GM19193 (cell line): ENCODE measurements around the gene ABCA4.

ENCODE experiments used
- POLR2A ChIP-seq: IDR thresholded peaks from 4 replicates; pipeline ENCODE4 v1.6.1; 2011; ENCODE audit not compliant: insufficient read depth, insufficient read length; ENCODE audit errors: extremely low read depth

ABCA4 gene

DNA sequence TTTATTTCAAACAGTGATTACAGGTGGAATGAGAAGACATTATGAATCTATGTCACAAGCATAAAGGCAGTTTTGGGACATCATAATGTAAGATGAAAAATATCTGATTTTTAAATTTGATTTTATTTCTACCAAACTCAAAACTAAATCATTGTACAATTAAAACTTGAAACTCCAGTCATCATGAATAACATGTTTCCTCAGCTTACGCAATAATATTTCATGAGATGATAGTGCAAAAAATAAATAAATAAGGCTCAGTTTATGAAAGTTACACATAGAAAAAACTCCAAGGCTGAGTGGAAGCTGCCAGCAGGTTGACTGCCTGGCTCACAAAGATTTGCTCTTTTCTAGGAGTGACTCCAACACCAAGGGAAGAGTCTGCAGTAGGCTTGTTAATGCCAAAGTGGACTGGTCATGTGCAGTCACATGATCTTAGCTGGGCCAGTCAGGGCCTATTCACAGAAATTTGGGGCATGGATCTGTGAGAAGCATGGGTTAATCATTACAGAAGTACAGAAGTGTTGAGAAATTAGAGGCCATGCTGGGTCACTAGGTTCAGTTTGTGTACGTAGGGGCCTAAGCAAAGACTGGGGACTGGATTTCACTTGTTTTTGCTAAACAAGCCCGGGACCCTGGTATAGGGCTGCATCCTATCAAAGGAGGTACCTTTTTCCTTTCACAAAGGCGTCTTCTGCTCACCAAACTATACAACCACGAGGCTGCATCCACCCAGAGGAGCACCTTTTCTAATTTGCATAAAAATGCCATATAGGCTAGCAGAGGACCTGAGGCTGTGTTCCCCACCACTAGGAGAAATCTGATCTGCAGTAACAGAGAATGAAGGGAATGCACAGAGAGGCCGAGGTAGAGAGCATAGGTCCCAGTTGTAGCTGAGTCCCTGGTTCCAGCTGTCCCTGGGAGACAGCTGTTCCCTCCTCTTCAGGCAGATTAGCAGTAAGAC, 4.9 kb upstream of the ABCA4 start:
- TF ChIP-seq POLR2A, result no peak

DNA sequence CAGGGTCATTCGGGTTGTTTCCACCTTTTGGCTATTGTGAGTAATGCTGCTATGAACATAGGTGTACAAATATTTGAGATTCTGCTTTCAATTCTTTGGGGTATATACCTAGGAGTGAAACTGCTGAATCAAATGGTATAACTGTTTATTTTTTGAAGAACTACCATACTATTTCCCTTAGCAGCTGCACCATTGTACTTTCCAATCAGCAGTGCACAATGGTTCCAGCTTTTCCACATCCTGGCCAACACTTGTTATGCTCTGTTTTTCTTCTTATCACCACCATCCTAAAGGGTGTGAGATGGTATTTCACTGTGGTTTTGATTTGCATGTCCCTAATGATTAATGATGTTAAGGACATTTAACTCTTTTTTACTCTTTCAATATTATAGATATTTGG, 3.6 kb upstream of the ABCA4 start:
- no peak for TF ChIP-seq POLR2A

DNA sequence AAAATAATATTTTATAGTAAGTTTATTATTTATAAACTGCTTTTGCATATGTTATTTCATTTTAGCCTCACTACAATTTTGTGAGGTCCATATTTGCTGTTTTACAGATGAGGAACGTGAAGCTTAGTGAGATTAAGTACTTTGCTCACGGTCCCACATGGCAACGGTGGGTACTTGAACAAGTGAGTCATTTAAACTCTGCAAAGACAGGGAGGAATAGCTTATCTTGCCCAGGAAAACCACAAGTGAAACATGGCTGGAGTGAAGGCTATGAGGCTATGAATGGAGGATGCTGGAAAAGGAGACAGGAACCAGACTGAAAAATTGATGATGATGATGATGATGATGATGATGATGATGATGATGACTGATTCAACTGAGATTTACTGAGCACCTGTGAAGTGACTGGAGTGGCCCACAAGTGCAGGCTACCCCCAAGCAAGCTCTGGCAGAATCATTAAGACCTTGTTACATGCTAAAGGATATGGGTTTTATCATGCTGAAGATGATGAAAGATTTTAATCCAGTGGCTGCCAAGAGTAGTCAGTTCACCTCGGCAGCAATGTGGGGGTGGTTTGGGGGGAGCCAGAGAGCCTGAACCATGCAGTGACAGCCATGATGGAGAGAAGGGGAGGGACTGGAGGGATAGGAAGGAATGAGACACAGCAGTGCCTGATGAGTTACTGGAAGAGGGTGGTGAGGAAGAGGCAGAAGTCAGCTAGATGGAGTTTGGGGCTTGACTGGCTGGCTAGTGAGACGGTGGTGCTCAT, 1.4 kb upstream of the ABCA4 start:
- no peak for TF ChIP-seq POLR2A

DNA sequence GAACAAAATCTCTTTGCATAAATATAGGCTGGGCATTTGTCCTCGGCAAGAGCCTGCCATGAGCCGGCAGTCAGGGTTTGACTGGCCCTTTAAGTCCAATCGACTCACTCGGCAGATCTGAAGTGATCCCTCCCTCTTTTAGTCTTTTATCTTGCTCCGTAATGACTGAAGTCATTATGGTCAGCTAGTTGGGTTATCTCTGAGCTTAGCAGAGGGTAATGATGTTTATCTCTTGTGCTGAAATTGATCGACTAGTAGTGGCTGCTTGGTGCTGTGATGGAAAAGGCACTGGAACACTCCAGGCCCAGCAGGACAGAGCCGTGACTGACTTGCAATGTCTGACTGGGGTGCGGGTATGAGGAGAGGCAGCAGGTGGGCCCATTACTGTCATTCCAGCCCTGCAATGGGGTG, 468 bp upstream of the ABCA4 start:
- TF ChIP-seq POLR2A, result no peak

DNA sequence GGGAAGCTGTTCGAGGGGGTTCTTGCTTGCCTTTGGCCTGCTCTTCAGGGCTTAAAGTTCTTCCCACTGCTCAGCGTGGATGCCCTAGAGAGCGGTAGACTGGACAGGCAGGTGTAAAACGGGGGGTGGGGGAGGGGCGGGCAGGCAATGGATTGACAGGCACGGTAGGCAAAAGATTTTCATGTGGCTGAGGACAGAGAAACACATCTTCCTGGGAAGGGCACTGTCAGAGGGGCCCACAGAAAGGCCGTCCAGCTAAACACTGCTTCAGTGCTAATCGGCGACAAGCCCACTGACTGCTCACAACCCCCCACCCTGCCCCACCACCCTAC, 412 bp downstream of the ABCA4 start:
- TF ChIP-seq POLR2A, result no peak

DNA sequence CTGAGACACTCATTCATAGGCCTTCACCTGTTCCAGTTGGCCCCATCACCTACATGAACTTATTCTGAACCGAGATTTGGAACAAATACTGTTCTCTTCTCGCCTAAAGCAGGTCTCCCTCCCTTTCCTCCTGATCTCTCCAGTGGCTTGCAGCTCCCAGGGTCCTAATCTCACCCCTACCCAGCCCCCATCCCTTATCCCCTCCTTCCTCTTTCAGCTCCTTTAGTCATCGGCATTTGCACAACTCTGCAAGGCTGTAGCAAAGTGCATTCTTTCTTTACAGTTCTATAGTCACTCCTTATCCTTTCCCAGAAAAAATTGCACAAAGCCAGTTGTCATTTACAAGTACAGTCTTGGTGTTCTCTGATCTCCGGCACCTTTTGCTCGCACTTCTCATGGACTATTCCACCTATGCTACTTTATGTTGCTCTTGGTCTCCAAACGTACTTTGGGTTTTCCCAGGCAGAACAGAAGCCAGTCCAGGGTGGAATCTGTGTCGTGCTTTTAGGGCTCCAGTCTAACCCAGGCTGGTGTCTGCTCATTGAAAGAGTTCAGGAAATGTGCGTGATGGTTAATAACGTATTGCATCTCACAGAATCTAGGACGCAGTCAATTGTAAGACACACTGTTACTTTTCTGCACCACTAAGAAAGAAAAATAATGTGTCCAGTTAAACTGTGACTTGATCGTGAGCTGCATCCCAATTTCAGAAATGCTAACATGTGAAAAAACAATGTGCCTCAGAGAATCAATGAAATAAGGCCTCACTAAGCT, 965 bp downstream of the ABCA4 start:
- no peak for TF ChIP-seq POLR2A

DNA sequence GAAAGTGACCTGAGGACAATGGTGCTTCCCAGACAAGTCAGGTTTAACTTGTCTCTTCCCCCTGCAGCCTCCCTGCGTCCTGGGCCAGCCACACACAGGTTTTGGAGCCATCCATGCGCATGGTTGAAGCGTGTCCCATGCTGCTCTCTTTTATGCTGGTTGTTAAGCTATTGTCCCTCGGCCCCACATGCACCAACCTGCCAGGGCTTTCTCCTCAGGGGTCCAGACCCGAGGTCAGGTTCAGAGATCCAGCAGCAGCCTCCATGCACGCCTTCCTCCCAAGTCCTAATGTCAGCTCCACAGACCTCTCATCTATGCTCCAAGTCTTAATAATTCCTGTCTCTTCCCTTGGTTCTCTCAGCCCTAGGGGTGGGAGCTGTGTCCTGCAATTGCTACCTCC, 1.6 kb downstream of the ABCA4 start:
- no peak for TF ChIP-seq POLR2A

DNA sequence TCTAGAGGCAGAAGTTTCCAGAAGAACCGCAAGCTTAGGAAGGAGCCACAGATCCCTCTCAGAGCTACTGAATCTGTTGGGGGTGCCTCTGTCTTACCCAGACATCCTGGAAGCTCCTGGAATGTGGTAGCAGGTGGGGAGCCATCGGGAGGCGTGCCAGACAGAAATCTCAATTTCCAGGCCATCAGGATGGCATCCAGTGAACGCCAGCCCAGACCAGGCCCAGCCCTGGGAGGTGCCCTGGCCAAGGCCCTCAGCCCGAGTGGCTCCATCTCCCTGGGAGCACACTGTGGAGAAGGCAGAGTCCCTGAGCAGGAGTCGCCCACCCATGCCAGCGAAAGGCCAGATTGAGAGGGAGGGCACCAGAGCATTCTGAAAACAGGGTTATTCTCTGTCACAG, 2.5 kb downstream of the ABCA4 start:
- TF ChIP-seq POLR2A, result no peak

DNA sequence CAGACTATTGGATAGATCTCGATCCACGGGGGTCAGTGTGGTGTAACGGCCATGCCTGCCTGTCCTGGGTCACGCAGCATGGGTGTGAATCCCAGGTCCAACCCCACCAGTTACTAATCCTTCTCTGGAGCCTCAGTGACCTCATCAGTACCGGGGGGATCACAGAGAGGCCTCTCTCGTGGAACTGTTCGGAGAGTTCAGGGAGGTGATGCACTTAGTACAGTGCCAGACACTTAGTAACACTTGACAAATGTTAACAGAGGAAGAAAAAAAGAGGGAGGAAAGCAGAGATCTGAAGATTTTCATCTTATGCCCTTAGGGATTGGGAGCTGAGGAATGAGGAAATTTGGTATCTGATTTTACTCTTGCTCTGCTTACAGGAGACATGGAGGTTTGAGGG, 2.9 kb downstream of the ABCA4 start:
- TF ChIP-seq POLR2A, result no peak

DNA sequence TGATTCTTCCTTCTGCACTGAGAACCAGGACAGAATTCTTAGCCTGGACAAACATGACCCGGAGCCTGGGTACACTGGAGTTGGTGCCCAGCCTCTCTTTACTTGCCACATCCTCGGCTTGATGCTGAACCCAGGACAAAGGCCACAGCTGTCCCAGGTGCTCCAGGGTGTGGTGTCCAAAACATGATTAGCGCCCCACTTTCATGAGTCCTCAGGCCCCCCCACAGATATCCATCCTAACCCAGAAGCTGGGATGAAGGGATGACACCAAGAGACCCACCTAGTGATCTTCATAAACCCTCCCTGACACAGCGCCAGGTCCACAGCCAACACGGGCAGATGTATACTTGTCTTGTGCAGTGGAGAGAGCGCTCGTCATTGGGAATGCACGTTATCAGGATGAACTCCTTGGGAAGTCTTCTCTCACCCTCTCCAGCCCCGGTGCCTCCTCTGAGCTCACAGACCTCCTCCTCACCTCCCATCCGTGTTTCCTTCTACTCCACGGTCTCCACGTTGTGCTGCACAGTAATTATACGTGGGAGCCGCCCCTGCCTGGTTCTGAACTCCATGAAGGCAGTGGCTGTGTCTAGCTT, 3.6 kb downstream of the ABCA4 start:
- TF ChIP-seq POLR2A, result no peak

DNA sequence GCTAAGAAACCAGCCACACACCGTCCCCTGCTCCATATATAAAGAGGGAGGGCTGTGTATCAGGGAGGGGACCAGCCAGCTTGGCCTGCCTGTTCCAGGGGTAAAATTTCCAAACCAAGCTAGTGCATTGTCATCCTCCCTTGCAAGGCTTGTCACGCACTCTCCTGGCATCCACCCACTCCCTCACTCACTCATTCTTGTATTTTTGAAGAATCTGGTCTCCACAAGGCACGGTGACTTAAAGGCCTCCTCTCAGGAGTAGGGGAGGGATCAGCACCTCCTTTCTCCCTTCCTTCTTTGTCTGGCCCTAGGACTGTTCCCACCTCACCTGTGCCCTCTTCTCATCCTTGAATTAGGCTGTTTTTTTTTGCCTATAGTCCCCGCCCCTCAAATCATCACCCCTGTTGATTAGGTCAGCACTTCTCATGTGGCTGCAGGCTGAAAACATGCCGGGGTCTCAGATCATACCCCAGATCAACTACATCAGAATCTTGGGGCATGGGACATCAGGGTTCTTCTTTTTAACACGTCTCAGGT, 5.0 kb downstream of the ABCA4 start:
- TF ChIP-seq POLR2A, result no peak

DNA sequence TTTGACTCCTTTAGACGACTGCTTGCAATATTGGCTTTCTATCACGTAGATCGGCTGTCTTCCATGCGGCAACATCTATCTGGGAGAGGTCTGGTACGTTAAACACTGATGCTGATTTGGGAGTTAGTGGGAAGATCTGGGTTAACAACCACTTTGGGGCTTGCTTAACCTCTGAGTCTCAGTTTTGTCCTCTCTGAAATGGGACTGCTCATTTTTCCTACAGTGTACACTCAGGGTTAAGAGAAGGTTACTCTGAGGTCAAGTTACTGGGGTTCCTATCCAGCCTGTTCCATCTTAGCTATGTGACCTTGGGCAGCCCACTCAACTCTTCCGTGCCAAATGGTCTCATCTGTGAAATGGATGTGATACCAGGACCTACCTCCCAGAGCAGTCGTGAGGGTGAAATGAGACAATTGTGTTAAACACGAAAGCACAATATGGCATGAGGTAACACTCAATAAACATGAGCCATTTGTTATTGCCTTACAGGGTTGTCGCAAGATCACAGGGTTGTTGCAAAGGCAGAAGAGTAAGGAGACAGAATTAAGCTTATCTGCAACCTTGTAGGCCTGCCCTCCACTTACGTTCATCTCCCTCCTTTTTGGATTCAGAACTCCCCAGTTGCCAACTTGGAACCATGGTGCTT, 5.6 kb downstream of the ABCA4 start:
- TF ChIP-seq POLR2A, result no peak

DNA sequence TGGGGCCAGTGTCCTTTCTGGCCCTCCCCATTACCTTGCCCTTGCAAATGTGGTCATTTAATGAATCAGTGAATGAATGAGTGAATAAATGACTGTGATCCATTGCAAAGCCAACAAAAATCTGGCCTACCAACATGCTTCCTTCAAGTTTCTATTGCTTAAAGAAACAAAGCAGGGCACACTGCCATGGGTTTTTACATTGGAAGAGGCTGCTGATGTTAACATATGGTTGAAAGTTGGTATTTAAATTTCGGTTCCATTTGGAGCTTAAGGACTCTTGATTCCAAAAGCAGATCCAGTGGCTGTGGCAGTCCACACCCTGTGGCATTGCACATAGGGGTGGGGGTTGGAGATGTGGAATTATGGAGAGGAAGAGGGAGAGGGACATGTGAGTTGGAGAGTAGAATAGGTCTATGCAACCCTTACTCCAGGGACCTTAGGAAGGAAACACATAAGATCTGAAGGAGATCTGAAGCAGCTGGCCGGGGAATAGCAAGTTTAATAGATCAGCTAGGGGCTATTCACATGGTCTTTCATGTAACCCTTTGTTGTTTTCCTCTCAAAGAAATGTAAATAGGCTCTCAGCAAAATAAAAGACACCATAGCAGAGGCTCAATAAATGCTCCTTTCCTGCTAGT, 7.2 kb downstream of the ABCA4 start:
- TF ChIP-seq POLR2A, result no peak

DNA sequence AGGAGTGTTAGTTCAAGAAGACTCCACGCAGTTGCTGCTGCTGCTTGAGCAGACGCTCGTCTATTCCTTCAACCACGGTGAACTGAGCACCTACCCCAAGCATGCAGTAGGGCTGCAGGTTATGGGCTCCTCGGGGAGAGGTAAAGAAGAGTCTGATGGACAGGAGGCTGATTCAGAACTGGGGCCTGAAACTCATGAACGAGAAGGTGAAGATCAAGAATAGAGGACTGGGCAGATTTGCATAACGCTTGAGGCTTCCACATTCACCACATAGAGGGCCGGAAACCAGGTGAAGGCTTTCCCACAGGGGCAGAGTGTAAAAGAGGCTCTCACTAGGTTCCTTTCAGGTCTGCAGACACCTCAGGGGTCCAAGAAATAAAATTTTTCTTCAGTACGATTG, 9.1 kb downstream of the ABCA4 start:
- no peak for TF ChIP-seq POLR2A
